ENCODE data around the gene SH3GL3. TPM values are rescaled to one million over a fixed set of nuclear protein-coding genes. Genes with fewer than 3 reads are reported as not detected.

SH3GL3 gene
- total RNA-seq, 2 experiments from 2014 or later = not detected

Other genes starting within 250 kb of the SH3GL3 start
- 29.3 and 57.6 TPM in 2 replicates for gene HDGFL3, start 239.5 kb upstream of the SH3GL3 start, total RNA-seq (2014; rRNA removed; shearing (Covaris generic))
- 74.4 and 84.8 TPM in 2 replicates for gene HDGFL3, start 239.5 kb upstream of the SH3GL3 start, total RNA-seq (2022)
- gene BNC1, start 162.7 kb upstream of the SH3GL3 start, total RNA-seq (2014; rRNA removed; shearing (Covaris generic)) = not detected in 2 replicates
- gene BNC1, start 162.7 kb upstream of the SH3GL3 start, total RNA-seq (2022) = not detected in 2 replicates
- not detected in 2 replicates for gene ADAMTSL3, start 206.8 kb downstream of the SH3GL3 start, total RNA-seq (2014; rRNA removed; shearing (Covaris generic))
- gene ADAMTSL3, start 206.8 kb downstream of the SH3GL3 start, total RNA-seq (2022) = 0.18 TPM in 1 of 2 replicates, not detected in the other

All from OCI-LY7 (cell line).